MCF 10A (cell line): Measurements from ENCODE around the gene CD164L2. TPM values are rescaled to one million over a fixed set of nuclear protein-coding genes. Genes with fewer than 3 reads are reported as not detected.

Experiments
- BruUV-seq: library from RNA; stranded (reverse); fragments of 400-500 nt; replicated peaks from 2 replicates; lab custom pipeline; 2021; lab: Mats Ljungman, UMichigan
- CTCF ChIA-PET: fragments of 300-600 bp; sonication (Branson Sonifier 250); formaldehyde crosslinking; extraction: SDS; loops from one replicate; lab custom pipeline; 2021; ENCODE audit warnings: antibody characterized with exemption, inconsistent platforms; lab: Yijun Ruan, JAX
- POLR2A ChIA-PET: fragments of 300-600, 350-650 bp; sonication (Branson Sonifier 250); formaldehyde crosslinking; extraction: SDS; loops from one replicate; lab custom pipeline; 2020; ENCODE audit warnings: antibody characterized with exemption, inconsistent platforms; lab: Yijun Ruan, JAX
- DNase-seq: peaks from one replicate; pipeline ENCODE4 v3.0.0-alpha.2; 2018; ENCODE audit not compliant: unreplicated experiment
- H3K27ac Mint-ChIP-seq: one replicate; pipeline ENCODE4 v1.8.0; 2022; ENCODE audit warnings: mild to moderate bottlenecking, low read depth, mixed read lengths; ENCODE audit not compliant: unreplicated experiment
- H3K27me3 Mint-ChIP-seq: one replicate; pipeline ENCODE4 v1.8.0; 2022; ENCODE audit warnings: mixed read lengths; ENCODE audit not compliant: insufficient read depth, unreplicated experiment
- H3K36me3 Mint-ChIP-seq: one replicate; pipeline ENCODE4 v1.8.0; 2022; ENCODE audit warnings: mild to moderate bottlenecking, moderate library complexity, mixed read lengths; ENCODE audit not compliant: insufficient read depth, unreplicated experiment
- H3K4me1 Mint-ChIP-seq: one replicate; pipeline ENCODE4 v1.8.0; 2022; ENCODE audit warnings: mixed read lengths; ENCODE audit not compliant: insufficient read depth, unreplicated experiment
- H3K4me3 Mint-ChIP-seq: one replicate; pipeline ENCODE4 v1.8.0; 2022; ENCODE audit warnings: mild to moderate bottlenecking, moderate library complexity, mixed read lengths; ENCODE audit not compliant: unreplicated experiment
- H3K9me3 Mint-ChIP-seq: one replicate; pipeline ENCODE4 v1.8.0; 2022; ENCODE audit warnings: mixed read lengths; ENCODE audit not compliant: unreplicated experiment
- intact Hi-C: fragments of 100-400 bp; cut with micrococcal nuclease; formaldehyde crosslinking; loops from 2 replicates; pipeline ENCODE4 v1.14.1; 2022
- total RNA-seq: library from RNA; stranded (reverse); gene quantifications from 2 replicates; pipeline ENCODE4 v1.2.3, GENCODE V29; 2022
- TF ChIP-seq, protein P1 (sequence below): fragments of 200-600 bp; IDR thresholded peaks from one replicate; pipeline ENCODE4 v1.8.0; 2022; ENCODE audit warnings: antibody characterized with exemption, mild to moderate bottlenecking; ENCODE audit not compliant: unreplicated experiment

CD164L2 gene
- total RNA-seq, 1 experiment from 2014 or later: 0.23 TPM

- no peak overlapping the region for H3K4me3 Mint-ChIP-seq
- peaks cover 44% of the 10 kb centered on the region for H3K36me3 Mint-ChIP-seq
- no peak for DNase-seq
- ChIA-PET POLR2A (interaction anchor here (0.8 kb wide), 1 partner anchor 14 kb away, joined by 4 read pairs; no protein-coding TSS in a partner anchor), CTCF (interaction anchor here (0.5 to 1.2 kb wide), 6 partner anchors 13 to 991 kb away, joined by 3 to 5 read pairs (median 3); no protein-coding TSS in a partner anchor)
- no peaks in the 10 kb centered on the region for H3K9me3 Mint-ChIP-seq
- no peak overlapping the region for H3K27ac Mint-ChIP-seq
- no TSS peak for BruUV-seq
- H3K4me1 Mint-ChIP-seq: peaks cover 22% of the 10 kb centered on the region
- no peaks in the 10 kb centered on the region for H3K27me3 Mint-ChIP-seq
- TF ChIP-seq, protein P1, sequence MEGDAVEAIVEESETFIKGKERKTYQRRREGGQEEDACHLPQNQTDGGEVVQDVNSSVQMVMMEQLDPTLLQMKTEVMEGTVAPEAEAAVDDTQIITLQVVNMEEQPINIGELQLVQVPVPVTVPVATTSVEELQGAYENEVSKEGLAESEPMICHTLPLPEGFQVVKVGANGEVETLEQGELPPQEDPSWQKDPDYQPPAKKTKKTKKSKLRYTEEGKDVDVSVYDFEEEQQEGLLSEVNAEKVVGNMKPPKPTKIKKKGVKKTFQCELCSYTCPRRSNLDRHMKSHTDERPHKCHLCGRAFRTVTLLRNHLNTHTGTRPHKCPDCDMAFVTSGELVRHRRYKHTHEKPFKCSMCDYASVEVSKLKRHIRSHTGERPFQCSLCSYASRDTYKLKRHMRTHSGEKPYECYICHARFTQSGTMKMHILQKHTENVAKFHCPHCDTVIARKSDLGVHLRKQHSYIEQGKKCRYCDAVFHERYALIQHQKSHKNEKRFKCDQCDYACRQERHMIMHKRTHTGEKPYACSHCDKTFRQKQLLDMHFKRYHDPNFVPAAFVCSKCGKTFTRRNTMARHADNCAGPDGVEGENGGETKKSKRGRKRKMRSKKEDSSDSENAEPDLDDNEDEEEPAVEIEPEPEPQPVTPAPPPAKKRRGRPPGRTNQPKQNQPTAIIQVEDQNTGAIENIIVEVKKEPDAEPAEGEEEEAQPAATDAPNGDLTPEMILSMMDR: no peak
- intact Hi-C loops: no loop called here
Observed at GRCh38 chr1:27336756-27337155, 46.4 kb downstream of the CD164L2 start.

DNA sequence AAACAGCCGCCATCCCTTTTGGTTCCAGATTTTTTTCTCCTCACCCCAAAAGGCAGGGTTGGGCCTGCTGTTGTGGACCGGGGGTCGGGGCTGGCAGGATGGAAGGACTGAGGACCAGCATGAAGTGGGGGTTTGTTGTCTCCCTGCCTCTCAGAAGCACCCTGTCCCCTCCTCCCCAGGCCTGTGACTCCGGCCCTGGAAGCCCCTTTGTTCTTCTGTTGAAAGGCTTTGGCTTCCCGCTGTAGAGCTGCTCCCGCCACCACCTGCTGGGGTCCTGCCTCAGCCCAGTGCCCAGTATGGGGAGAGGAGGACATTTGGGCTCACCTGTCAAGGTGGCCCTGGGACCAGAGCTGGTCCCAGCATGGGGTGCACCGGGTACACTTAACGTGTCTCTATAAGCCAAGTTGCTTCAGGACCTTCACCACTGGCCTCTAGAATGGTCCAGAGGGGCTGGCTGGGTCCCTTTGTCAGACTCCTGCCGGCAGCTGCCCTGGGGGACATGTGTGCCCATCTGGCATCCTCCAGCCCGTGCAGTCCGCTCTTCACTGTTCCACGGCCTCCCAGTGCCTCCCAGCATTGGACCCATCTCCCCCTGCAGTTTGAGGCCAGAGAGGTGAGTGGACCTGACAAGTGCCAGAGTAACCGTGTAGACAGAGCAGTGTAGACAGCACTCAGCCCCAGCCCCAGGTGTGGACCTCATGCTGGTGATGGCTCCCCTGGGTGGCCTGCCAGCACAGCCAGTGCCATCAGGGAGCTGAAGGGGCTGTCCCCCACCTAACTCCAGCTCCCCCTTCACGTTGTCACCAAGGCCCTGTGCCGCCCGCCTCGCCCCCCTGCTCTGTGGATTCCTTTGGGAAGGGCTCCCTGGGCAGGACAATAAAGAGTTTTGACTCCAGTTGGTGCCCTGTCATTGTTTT is 47.4 kb downstream of the CD164L2 start:
- TF ChIP-seq, protein P1: no peak
- POLR2A ChIA-PET: interaction anchor here (0.7 to 1.3 kb wide), 3 partner anchors 13 to 52 kb away, joined by 3 to 4 read pairs (median 3); no protein-coding TSS in a partner anchor
- intact Hi-C loops: no loop called here
- no peak overlapping the region for H3K27ac Mint-ChIP-seq
- TSS peak; percentile 37 for BruUV-seq
- no peak for DNase-seq
- peaks cover 12% of the 10 kb centered on the region for H3K4me1 Mint-ChIP-seq
- H3K36me3 Mint-ChIP-seq: peaks cover 42% of the 10 kb centered on the region
- H3K4me3 Mint-ChIP-seq: no peak overlapping the region
- no peaks in the 10 kb centered on the region for H3K27me3 Mint-ChIP-seq
- CTCF ChIA-PET: interaction anchor here (0.6 kb wide), 1 partner anchor 12 kb away, joined by 5 read pairs; no protein-coding TSS in a partner anchor
- no peaks in the 10 kb centered on the region for H3K9me3 Mint-ChIP-seq

- Mint-ChIP-seq H3K27me3 (no peaks in the 10 kb centered on the region), H3K4me3 (no peak overlapping the region), H3K27ac (no peak overlapping the region), H3K4me1 (peaks cover 1% of the 10 kb centered on the region), H3K36me3 (peaks cover 46% of the 10 kb centered on the region), H3K9me3 (no peaks in the 10 kb centered on the region)
- BruUV-seq: no TSS peak
- TF ChIP-seq, protein P1: no peak
- DNase-seq: no peak
- CTCF ChIA-PET: interaction anchor here (0.5 to 3.2 kb wide), 15 partner anchors 10 to 199 kb away, joined by 3 to 36 read pairs (median 6); partner anchors contain the start of genes CD164L2 and MAP3K6
- POLR2A ChIA-PET: interaction anchor here (0.7 to 2.1 kb wide), 5 partner anchors 9 to 337 kb away, joined by 3 to 24 read pairs (median 8); partner anchors contain the start of genes MAP3K6 and SYTL1
- intact Hi-C loops: no loop called here
Observed at GRCh38 chr1:27333717-27334279, 49.3 kb downstream of the CD164L2 start.
